ENCODE measurements around the gene NOL4L.
A peak's percentile ranks its signal among the peaks of the same experiment; 100 is the strongest.
"Not testable (repeated sequence)": the region's sequence is repeated elsewhere in the genome, so short reads cannot be mapped to it uniquely, and the experiment has no call there.

NOL4L gene

GRCh38 chr20:32595143-32595542 is 10.0 kb upstream of the NOL4L start:
- DNase-seq = no peak

DNA sequence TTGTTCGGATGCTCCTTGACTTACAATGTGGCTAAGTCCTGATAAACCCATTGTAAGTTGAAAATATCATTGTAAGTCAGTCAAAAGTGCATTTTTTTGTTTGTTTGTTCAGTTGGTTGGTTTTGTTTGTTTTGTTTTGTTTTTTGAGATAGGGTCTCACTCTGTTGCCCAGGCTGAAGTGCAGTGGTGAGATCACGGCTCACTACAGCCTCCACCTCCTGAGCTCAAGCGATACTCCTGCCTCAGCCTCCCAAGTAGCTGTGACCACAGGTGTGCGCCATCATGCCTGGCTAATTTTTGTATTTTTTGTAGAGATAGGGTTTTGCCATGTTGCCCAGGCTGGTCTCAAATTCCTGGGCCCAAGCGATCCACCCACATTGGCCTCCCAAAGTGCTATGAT is 9.5 kb upstream of the NOL4L start:
- not testable (repeated sequence) for DNase-seq

GRCh38 chr20:32594204-32594603 is 9.1 kb upstream of the NOL4L start:
- DNase-seq = no peak

DNA sequence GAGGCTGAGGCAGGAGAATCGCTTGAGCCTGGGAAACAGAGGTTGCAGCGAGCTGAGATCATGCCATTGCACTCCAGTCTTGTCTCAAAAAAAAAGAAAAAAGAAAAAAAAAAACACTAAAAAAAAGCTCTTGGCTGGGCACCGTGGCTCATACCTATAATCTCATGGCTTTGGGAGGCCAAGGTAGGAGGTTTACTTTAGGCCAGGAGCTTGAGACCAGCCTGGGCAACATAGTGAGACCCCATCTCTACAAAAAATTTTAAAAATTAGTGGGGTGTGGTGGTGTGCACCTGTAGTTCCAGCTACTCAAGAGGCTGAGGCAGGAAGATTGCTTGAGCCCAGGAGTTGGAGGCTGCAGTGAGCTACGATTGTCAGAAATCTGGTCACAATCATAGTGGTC is 7.5 kb upstream of the NOL4L start:
- not testable (repeated sequence) for DNase-seq

- DNase-seq = no peak
Measured at GRCh38 chr20:32592022-32592421, 6.9 kb upstream of the NOL4L start.

DNA sequence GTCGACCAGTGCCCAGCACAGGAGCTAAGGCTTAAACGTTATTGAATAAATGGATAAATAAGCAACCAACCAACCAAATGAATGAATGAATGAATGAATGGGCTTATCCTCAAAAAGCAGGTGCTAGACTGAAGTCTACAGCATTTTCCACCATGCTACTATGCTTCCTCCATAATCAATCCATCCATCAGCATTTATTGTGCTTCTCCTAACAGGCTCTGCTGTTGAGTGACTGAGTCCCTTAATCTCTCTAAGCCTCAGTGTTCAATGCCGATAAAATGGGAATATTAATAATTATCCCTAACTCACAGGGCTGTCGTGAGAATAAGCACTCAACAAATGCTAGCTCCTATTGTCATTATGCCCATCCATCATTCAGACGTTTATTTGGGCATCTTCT is 4.6 kb upstream of the NOL4L start:
- DNase-seq = no peak

DNA sequence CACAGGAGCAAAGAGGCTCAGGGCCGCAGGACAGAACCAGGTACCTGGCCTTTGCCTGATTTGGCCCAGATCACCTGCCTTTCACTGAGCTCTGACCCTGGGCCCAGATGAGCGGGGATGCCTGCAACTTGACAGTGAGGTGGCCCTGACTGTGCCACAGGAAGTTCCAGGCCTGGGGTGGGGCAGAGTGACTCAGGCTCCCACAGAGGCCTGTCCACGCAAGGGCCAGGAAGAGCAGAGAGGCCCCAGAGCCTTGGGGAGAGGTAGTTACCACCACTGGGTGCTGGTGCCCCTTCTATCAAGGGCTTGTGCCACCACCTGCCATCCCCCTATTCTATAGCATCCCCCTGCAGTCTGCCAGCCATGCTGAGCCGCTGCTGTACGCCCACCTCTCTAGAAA is 4.1 kb upstream of the NOL4L start:
- no peak for DNase-seq

DNA sequence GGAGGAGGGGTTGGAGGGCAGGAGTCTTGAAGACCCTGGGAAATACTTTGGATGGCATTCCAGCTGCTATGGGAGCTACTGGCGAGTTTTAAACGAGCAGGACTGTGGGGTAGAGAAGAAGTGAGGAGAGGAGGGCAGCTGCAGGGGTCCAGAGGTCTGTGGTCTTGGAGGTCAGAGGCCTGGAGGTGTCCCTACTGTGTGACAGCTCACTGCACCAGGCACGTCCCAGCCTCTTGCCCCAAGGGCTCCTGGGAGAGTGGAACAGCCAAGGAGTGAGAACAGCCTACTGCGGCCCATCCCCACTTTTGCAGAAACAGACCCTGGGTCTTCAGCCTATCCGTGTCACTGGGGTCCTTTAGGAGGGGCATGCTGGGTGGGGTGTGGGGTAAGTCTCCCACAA is 2.9 kb upstream of the NOL4L start:
- no peak for DNase-seq

DNA sequence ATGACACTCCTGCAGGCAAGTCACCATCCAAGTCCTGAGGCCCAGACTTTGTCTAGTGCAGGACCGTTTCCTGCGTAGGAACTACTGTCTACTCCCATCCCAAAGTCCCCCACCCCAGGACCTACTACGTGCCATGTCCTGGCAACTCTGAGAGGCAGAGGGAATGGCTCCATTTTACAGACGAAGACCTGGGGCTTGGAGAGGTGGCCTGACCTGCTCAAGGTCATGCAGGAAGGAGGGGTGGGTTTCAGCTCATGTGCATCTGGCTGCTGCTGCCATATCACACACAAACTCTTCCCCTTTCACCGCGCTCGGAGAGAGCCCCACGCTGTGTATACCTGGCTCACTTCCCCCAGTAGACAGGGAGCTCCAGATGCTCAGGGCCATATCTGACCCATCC is 1.2 kb upstream of the NOL4L start:
- DNase-seq = no peak

- DNase-seq = no peak
Measured at GRCh38 chr20:32585586-32586127, 524 bp upstream of the NOL4L start.

- peak in 1 of 2 donors; percentile 57 for DNase-seq
Measured at GRCh38 chr20:32583581-32584070, 1.5 kb downstream of the NOL4L start.

DNA sequence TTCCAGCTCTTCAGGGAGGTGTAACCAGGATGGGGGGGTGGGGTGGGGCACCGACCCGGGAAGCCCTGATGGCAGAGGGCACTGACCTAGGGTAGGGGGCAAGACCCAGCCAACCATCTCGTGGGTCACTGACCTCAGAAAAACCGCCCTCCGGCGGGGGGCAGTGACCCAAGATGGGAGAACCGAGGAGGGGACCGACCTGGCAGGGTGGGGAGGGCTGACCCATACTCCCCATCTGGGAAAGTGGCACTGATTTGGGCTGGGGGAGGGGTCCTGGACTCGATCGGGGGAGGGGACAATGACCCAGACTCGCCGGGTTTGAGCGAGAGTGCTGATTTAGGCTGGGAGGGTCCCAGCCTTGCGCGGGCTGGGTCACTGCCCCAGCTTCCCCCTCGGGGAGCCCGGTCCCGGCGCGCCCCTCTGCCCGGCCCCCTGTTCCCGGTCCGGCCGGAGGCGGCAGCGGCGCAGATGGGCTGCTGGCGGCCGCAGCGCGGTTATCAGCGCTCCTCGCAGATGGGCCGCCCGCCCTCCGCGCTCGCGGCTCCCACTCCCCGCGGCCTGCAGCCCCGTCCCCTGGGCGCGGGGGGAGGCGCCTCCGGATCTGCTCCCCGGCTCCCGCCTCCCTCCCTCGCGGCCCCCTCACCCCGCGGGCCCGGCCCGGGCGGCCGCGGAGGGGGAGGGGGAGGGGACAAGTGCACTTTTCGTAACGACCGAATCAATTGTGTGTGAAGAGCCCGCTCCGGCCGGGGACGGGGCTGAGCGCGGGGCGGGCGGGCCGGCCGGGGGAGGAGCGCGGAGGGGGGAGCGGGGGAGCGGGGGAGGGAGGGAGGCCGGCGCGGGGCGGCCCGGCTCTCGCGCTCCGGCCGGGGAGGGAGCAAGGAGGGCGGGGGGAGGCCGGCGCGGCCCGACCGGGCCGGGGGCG is 2.2 kb downstream of the NOL4L start:
- DNase-seq = peak in 1 of 2 donors; percentile 44

- no peak for DNase-seq
Measured at GRCh38 chr20:32581839-32582658, 3.1 kb downstream of the NOL4L start.

GRCh38 chr20:32580970-32581838 is 3.9 kb downstream of the NOL4L start:
- peak in 1 of 2 donors; percentile 10 for DNase-seq

DNA sequence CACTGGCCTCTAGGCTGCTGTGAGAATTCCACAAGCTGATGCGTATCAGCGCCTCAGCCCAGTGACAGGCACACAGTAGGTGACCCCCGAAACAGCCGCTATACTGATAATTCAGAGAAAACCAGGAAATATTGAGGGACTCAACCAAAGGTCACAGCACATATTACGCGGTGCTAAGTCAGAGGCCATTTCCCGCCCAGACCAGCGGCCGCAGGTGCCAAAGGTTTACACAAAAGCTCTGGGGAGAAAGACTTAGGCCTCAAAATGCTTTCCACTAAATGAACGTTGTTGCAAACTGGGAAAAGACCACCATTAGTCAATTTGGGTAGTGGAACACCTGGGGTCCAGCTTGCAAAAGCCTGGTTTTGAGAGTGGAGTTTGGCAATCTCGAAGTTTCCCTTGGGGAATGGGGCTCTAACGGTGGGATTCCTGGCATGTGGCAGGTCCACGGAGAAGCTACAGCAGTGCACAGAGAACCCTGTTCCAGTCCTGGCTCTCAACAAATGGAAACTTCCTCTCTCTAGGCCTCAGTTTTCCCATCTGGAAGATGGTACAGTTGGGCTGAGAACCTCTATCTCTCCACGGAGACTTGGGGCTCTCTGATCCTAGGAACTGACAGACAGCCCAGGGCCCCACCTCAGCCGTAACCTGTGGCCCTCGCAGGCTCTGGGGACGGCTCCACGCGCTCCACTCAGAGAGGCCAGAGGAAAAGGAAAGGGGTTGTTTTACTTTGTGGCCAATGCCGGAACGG is 4.7 kb downstream of the NOL4L start:
- no peak for DNase-seq

DNA sequence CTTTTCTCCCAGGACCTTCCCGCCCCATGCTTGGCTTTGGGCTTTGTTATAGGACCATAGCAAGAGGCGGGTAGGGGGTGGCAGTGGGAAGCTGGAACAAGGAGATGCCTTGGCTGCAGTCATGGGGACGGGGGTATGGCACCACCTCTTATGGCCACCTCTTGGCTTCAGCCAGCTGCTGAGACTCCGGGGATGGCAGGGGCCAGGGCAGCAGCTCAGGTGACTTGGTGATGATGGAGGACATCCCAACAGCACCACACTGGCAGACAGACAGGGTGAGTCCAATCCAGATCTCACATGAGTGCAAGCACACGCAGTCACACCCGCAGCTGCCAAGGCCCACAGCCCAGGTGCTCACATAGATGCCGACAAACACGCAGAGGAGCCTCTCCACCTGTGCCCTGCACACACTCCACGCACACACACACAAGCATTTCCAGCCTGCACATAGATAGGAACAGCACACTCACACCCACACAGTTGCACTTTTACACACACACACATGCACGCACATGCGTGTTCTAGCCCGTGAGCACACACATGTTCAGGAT is 6.2 kb downstream of the NOL4L start:
- no peak for DNase-seq

GRCh38 chr20:32578062-32578461 is 7.1 kb downstream of the NOL4L start:
- DNase-seq = not testable (repeated sequence)

DNA sequence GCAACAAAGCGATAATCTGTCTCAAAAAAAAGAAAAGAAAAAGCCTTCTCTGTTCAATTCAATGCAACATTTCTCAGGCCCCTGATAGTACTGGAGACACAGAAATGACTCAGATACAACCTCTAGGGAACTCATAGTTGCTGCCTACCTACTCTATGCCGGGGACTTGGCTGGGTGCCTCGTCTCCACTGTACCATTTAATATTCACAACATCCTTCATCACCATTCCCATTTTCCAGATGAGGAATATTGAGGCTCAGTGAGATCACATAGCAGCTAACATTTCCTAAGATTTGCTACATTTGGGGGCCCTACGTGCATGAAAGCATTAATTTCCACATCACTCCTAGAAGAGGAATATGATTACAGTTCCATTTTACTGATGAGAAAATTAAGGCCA is 7.5 kb downstream of the NOL4L start:
- no peak for DNase-seq

GRCh38 chr20:32577023-32577422 is 8.1 kb downstream of the NOL4L start:
- no peak for DNase-seq

- DNase-seq = no peak
Measured at GRCh38 chr20:32576560-32576959, 8.6 kb downstream of the NOL4L start.

GRCh38 chr20:32575805-32576204 is 9.3 kb downstream of the NOL4L start:
- no peak for DNase-seq

All from hippocampal formation (tissue), 2 donors.